Neural cell (in vitro differentiated cells): Measurements from ENCODE around the gene MMP14. TPM values are rescaled to one million over a fixed set of nuclear protein-coding genes. Genes with fewer than 3 reads are reported as not detected.

Experiments
- H2AFZ ChIP-seq: fragments of 200-600, 300-800 bp; sonication (generic), shearing (Covaris generic); 2 replicates; pipeline ENCODE4 v1.6.0; 2014; ENCODE audit warnings: low read depth, mild to moderate bottlenecking, antibody characterized with exemption, low read length, moderate library complexity
- H3F3A ChIP-seq: fragments of 200-600 bp; shearing (Covaris generic); 2 replicates; pipeline ENCODE4 v1.6.1; 2016; ENCODE audit warnings: mild to moderate bottlenecking, moderate library complexity, mixed read lengths, antibody characterized with exemption, low read length; ENCODE audit not compliant: insufficient read depth, poor library complexity, severe bottlenecking
- H3K27ac ChIP-seq: fragments of 200-600, 300-800 bp; sonication (generic), shearing (Covaris generic); 2 replicates; pipeline ENCODE4 v1.5.1; 2014; ENCODE audit warnings: mild to moderate bottlenecking, low read length, moderate library complexity
- H3K27me3 ChIP-seq: fragments of 300-800, 200-600 bp; sonication (generic), shearing (Covaris generic); 2 replicates; pipeline ENCODE4 v1.6.0; 2014; ENCODE audit warnings: mild to moderate bottlenecking, low read depth, low read length, moderate library complexity; ENCODE audit not compliant: insufficient read depth
- H3K36me3 ChIP-seq: fragments of 300-800, 200-600 bp; sonication (generic), shearing (Covaris generic); 2 replicates; pipeline ENCODE4 v1.5.1; 2014; ENCODE audit warnings: mild to moderate bottlenecking, antibody characterized with exemption, low read length, moderate library complexity; ENCODE audit not compliant: insufficient read depth
- H3K4me2 ChIP-seq: fragments of 300-800, 200-600 bp; sonication (generic), shearing (Covaris generic); 2 replicates; pipeline ENCODE4 v1.6.0; 2014; ENCODE audit warnings: mild to moderate bottlenecking, low read length
- H3K4me3 ChIP-seq: fragments of 300-800, 200-600 bp; sonication (generic), shearing (Covaris generic); 2 replicates; pipeline ENCODE4 v1.5.1; 2014; ENCODE audit warnings: mild to moderate bottlenecking, low read length, moderate library complexity
- H3K79me2 ChIP-seq: fragments of 200-600 bp; shearing (Covaris generic); replicated peaks from 2 replicates; pipeline ENCODE4 v1.6.0; 2014; ENCODE audit warnings: mild to moderate bottlenecking, low read length, moderate library complexity; ENCODE audit not compliant: insufficient read depth
- H3K9ac ChIP-seq: fragments of 300-800, 200-600 bp; sonication (generic), shearing (Covaris generic); 2 replicates; pipeline ENCODE4 v1.6.1; 2016; ENCODE audit warnings: mild to moderate bottlenecking, low read length, mixed read lengths
- H3K9me2 ChIP-seq: fragments of 200-600 bp; shearing (Covaris generic); 2 replicates; pipeline ENCODE4 v1.6.1; 2016; ENCODE audit warnings: mild to moderate bottlenecking, low read length, mixed read lengths; ENCODE audit not compliant: insufficient read depth
- H3K9me3 ChIP-seq: fragments of 200-600, 300-800 bp; sonication (generic), shearing (Covaris generic); 2 replicates; pipeline ENCODE4 v1.6.1; 2016; ENCODE audit warnings: mild to moderate bottlenecking, mixed run types, low read length, moderate library complexity, mixed read lengths
- H4K20me1 ChIP-seq: fragments of 200-600 bp; shearing (Covaris generic); 2 replicates; pipeline ENCODE4 v1.6.1; 2016; ENCODE audit warnings: mild to moderate bottlenecking, mixed run types; ENCODE audit not compliant: insufficient read depth
- EP300 ChIP-seq: fragments of 450-650 bp; conservative IDR thresholded peaks from 2 replicates; pipeline ENCODE4 v1.6.1; 2014; ENCODE audit warnings: antibody characterized with exemption, mild to moderate bottlenecking, moderate library complexity; ENCODE audit not compliant: poor library complexity, severe bottlenecking
- MXI1 ChIP-seq: fragments of 450-650 bp; conservative IDR thresholded peaks from 2 replicates; pipeline ENCODE4 v1.6.1; 2014; ENCODE audit warnings: antibody characterized with exemption, mild to moderate bottlenecking; ENCODE audit not compliant: poor library complexity, severe bottlenecking
- POLR2AphosphoS5 ChIP-seq: IDR thresholded peaks from 2 replicates; pipeline ENCODE4 v1.6.1; 2012
- RAD21 ChIP-seq: fragments of 450-650 bp; conservative IDR thresholded peaks from 2 replicates; pipeline ENCODE4 v1.6.1; 2014; ENCODE audit warnings: antibody characterized with exemption, mild to moderate bottlenecking, moderate library complexity
- SMC3 ChIP-seq: fragments of 450-650 bp; conservative IDR thresholded peaks from 2 replicates; pipeline ENCODE4 v1.6.1; 2014; ENCODE audit warnings: antibody characterized with exemption, mild to moderate bottlenecking, moderate library complexity; ENCODE audit not compliant: poor library complexity
- TAF1 ChIP-seq: IDR thresholded peaks from 2 replicates; pipeline ENCODE4 v1.6.1; 2012; ENCODE audit warnings: low read depth
- polyA minus RNA-seq: library from RNA; depleted of rRNA, polyadenylated mRNA; stranded (reverse); fragments of >200 nt; gene quantifications from 2 replicates; pipeline ENCODE4 v1.2.3, GENCODE V29; 2014
- polyA plus RNA-seq: library from polyadenylated mRNA; depleted of rRNA; stranded (reverse); fragments of >200 nt; gene quantifications from 2 replicates; pipeline ENCODE4 v1.2.3, GENCODE V29; 2014
- TF ChIP-seq, protein P1 (sequence below): fragments of 450-650 bp; IDR thresholded peaks from 2 replicates; pipeline ENCODE4 v1.5.1; 2014; ENCODE audit warnings: antibody characterized with exemption, mild to moderate bottlenecking, moderate library complexity; ENCODE audit not compliant: poor library complexity, severe bottlenecking
- TF ChIP-seq, protein P2 (sequence below): IDR thresholded peaks from 2 replicates; pipeline ENCODE4 v1.6.1; 2012; ENCODE audit warnings: borderline replicate concordance

Gene MMP14
- polyA plus RNA-seq (0.30 and 1.5 TPM in 2 replicates), polyA minus RNA-seq (0.69 and 0.97 TPM in 2 replicates)

DNA sequence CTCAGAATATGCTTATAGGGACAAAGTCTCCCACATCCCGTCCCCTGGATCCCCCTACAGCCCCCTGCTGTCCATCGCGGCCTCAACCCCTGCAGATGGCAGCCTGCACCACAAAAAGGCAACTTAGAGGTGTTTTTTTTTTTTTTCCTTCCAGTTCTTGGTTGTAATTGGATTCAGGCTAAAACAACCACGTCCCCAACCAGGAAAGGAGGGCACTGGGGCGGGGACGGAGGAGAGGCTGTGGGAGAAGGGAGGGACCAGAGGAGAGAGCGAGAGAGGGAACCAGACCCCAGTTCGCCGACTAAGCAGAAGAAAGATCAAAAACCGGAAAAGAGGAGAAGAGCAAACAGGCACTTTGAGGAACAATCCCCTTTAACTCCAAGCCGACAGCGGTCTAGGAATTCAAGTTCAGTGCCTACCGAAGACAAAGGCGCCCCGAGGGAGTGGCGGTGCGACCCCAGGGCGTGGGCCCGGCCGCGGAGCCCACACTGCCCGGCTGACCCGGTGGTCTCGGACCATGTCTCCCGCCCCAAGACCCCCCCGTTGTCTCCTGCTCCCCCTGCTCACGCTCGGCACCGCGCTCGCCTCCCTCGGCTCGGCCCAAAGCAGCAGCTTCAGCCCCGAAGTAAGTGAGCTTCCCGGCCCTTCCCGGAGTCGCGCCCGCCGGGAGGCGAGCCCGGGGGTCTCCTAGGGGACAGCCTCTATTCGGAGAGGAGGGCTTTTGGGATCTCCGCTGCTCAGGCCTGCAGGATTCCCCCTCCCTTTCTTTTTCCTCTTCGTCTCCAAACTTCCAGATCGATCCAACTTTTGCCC is at the start of gene MMP14:
MMP14 (plus strand) TSS at position 285 of the 813 bp plus-strand sequence; CDS start at position 518, 233 bp downstream.
- peaks cover 5% of the 10 kb centered on the region for H3K36me3 ChIP-seq
- peaks cover 37% of the 10 kb centered on the region for H3K27me3 ChIP-seq
- H3K4me3 ChIP-seq: no peak within 1 kb of the TSS
- H2AFZ ChIP-seq: no peak within 1 kb of the TSS
- TF ChIP-seq TAF1: no peak
- TF ChIP-seq RAD21: peak; percentile 26
- no peak for TF ChIP-seq POLR2AphosphoS5
- TF ChIP-seq MXI1: no peak
- TF ChIP-seq, protein P1, sequence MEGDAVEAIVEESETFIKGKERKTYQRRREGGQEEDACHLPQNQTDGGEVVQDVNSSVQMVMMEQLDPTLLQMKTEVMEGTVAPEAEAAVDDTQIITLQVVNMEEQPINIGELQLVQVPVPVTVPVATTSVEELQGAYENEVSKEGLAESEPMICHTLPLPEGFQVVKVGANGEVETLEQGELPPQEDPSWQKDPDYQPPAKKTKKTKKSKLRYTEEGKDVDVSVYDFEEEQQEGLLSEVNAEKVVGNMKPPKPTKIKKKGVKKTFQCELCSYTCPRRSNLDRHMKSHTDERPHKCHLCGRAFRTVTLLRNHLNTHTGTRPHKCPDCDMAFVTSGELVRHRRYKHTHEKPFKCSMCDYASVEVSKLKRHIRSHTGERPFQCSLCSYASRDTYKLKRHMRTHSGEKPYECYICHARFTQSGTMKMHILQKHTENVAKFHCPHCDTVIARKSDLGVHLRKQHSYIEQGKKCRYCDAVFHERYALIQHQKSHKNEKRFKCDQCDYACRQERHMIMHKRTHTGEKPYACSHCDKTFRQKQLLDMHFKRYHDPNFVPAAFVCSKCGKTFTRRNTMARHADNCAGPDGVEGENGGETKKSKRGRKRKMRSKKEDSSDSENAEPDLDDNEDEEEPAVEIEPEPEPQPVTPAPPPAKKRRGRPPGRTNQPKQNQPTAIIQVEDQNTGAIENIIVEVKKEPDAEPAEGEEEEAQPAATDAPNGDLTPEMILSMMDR: peak; percentile 25
- TF ChIP-seq EP300: no peak
- TF ChIP-seq, protein P2, sequence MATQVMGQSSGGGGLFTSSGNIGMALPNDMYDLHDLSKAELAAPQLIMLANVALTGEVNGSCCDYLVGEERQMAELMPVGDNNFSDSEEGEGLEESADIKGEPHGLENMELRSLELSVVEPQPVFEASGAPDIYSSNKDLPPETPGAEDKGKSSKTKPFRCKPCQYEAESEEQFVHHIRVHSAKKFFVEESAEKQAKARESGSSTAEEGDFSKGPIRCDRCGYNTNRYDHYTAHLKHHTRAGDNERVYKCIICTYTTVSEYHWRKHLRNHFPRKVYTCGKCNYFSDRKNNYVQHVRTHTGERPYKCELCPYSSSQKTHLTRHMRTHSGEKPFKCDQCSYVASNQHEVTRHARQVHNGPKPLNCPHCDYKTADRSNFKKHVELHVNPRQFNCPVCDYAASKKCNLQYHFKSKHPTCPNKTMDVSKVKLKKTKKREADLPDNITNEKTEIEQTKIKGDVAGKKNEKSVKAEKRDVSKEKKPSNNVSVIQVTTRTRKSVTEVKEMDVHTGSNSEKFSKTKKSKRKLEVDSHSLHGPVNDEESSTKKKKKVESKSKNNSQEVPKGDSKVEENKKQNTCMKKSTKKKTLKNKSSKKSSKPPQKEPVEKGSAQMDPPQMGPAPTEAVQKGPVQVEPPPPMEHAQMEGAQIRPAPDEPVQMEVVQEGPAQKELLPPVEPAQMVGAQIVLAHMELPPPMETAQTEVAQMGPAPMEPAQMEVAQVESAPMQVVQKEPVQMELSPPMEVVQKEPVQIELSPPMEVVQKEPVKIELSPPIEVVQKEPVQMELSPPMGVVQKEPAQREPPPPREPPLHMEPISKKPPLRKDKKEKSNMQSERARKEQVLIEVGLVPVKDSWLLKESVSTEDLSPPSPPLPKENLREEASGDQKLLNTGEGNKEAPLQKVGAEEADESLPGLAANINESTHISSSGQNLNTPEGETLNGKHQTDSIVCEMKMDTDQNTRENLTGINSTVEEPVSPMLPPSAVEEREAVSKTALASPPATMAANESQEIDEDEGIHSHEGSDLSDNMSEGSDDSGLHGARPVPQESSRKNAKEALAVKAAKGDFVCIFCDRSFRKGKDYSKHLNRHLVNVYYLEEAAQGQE: no peak
- peak; percentile 40 for TF ChIP-seq SMC3
- H3K9ac ChIP-seq: no peak within 1 kb of the TSS
- H3K9me2 ChIP-seq: no peaks in the 10 kb centered on the region
- no peaks in the 10 kb centered on the region for H3F3A ChIP-seq
- H3K9me3 ChIP-seq: no peaks in the 10 kb centered on the region
- H3K79me2 ChIP-seq: no peaks in the 10 kb centered on the region
- H3K27ac ChIP-seq: no peak within 1 kb of the TSS
- H3K4me2 ChIP-seq: no peak within 1 kb of the TSS
- H4K20me1 ChIP-seq: no peaks in the 10 kb centered on the region

DNA sequence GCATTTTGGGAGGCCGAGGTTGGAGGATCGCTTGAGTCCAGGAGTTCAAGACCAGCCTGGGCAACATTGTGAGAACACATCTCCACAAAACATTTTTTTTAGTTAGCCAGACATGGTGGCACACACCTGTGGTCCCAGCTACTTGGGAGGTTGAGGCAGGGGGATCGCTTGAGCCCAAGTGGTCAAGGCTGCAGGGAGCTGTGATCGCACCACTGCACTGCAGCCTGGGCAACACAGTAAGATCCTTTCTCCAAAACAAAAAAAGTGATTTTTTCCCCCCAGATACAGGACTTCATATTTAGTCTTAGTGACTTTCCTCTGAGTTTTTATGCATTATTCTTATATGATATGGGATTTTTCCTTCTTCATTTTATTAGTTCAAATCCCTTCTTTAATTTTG is 49.7 kb upstream of the MMP14 start:
- no peak overlapping the region for H2AFZ ChIP-seq

DNA sequence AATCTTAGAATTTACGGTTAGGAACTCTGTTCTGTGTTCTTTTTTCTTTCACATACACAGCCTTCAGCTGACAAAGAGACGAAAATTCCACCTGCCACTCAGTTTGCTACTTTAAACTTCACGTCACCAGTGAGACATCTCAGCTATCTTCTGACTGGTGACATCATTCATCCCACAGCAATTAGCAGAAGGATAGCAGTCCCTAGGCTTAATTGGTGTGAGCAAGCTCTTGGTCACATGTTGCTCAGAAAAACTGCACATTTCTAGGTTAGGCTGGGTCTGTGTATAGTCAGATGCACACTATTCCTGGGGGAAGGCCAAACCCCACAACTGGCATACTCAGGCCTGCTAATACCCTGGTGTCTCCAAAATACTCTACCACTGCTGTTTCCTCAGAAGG is 45.1 kb upstream of the MMP14 start:
- Histone ChIP-seq H3K79me2 (no peaks in the 10 kb centered on the region), H3K9ac (no peak overlapping the region), H3K9me2 (no peaks in the 10 kb centered on the region), H4K20me1 (no peaks in the 10 kb centered on the region), H3K4me3 (no peak overlapping the region), H3K27me3 (no peaks in the 10 kb centered on the region), H3F3A (no peaks in the 10 kb centered on the region), H3K4me2 (no peak overlapping the region), H2AFZ (no peak overlapping the region), H3K9me3 (no peaks in the 10 kb centered on the region), H3K27ac (no peak overlapping the region), H3K36me3 (no peaks in the 10 kb centered on the region)
- TF ChIP-seq RAD21: no peak
- no peak for TF ChIP-seq POLR2AphosphoS5

More for the DNA sequence above, 49.7 kb upstream of the MMP14 start:
- Histone ChIP-seq H3K27ac (no peak overlapping the region), H3K4me3 (no peak overlapping the region), H3K9ac (no peak overlapping the region), H3K27me3 (no peaks in the 10 kb centered on the region), H3K79me2 (no peaks in the 10 kb centered on the region), H3K4me2 (no peak overlapping the region), H4K20me1 (no peaks in the 10 kb centered on the region), H3F3A (no peaks in the 10 kb centered on the region), H3K9me3 (no peaks in the 10 kb centered on the region), H3K36me3 (no peaks in the 10 kb centered on the region), H3K9me2 (no peaks in the 10 kb centered on the region)
- TF ChIP-seq RAD21: no peak
